GM12872 (cell line): ENCODE measurements around the gene MACROD1.
A peak's percentile ranks its signal among the peaks of the same experiment; 100 is the strongest.

Source experiments
- TF ChIP-seq, protein P1 (sequence below): IDR thresholded peaks from 3 replicates; pipeline ENCODE4 v1.5.1; 2011; ENCODE audit warnings: low read depth, mild to moderate bottlenecking, low read length, moderate library complexity; ENCODE audit not compliant: insufficient read depth

MACROD1 gene

DNA sequence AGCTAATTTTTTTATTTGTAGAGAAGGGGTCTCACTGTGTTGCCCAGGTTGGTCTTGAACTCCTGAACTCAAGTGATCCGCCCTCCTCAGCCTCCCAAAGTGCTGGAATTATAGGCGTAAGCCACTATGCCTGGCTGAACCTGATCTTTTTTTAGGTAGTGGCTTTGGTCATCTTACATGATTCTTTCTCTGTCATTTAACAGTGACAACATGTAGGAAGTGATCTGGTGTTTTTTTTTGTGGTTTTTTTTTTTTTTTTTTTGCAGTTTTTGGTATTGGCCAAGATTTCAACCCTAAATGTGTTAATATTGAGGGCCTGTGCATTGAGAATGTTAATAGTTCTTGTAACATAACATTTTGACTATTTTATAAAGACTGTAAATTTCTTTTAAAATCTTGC, 32.6 kb upstream of the MACROD1 start:
- TF ChIP-seq, protein P1, sequence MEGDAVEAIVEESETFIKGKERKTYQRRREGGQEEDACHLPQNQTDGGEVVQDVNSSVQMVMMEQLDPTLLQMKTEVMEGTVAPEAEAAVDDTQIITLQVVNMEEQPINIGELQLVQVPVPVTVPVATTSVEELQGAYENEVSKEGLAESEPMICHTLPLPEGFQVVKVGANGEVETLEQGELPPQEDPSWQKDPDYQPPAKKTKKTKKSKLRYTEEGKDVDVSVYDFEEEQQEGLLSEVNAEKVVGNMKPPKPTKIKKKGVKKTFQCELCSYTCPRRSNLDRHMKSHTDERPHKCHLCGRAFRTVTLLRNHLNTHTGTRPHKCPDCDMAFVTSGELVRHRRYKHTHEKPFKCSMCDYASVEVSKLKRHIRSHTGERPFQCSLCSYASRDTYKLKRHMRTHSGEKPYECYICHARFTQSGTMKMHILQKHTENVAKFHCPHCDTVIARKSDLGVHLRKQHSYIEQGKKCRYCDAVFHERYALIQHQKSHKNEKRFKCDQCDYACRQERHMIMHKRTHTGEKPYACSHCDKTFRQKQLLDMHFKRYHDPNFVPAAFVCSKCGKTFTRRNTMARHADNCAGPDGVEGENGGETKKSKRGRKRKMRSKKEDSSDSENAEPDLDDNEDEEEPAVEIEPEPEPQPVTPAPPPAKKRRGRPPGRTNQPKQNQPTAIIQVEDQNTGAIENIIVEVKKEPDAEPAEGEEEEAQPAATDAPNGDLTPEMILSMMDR, result no peak

DNA sequence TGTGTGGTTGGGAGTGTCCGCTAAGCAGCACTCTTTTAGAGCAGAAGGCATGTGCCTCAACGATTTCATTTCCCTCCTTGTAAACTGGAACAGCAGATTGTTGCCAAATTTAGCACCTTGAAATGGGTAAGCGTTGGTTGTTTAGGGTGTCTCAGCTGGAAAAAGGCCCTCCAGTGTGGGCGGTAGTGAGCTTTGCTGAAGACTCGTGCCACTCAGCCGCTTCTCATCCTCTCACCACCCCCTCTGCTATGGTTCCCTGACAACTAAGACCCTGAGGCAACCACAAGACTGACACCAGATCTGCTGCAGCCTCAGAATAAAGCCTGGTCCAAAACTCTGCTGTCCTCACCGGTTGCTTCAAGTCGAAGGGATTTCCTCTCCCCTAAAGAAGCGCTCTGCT, 30.7 kb upstream of the MACROD1 start:
- TF ChIP-seq, protein P1, result no peak

DNA sequence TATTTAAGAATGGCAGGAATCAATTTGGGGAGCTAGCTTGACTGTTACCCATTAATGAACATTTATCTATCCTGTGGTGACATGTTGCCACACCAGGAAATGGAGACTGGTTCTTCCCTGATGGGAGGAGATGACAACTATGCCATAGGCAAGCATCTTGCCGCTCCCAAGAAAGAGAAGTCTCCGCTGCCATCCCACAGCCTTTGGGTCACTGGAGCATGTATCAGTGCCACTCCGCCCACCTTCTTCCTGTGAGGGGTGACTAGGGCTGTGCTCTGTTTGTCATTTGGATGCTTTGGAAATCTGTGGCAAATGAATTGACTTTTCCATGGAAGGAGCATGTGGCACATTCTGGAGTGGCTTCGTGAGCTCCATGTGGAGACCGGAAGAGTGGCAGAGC, 26.5 kb upstream of the MACROD1 start:
- TF ChIP-seq, protein P1, result no peak

DNA sequence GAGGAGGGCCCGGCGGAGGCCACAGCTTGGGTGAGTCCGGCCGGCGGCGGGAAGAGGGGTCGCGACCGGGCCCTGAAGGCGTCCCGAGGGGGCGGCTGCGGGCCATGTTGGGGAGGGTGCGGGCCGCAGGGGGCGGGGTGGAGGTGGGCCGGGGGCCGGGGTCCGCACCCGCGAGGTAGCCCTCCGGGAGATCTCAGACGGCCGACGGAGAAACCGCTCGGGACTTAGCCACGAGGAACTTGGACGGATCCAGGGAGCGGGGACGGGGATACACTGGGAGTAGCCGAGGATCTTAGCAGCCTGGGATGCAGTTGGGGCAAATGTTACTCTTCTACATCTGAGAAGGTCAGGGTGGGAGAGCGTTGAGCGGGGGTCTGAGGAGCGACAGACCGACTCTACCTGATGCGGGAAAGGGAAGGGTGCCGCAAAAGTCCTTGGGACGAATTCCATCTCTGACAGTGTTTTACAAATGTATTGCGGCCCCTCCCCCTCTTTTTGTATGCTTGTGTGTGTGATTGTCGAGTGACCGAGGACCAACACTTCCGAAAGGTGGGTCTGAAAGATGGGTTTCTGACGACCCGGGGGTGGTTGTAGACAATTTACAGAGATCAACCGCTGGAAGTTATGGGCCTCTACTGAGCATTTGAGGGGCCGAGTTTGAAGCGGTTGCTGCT, 20.7 kb upstream of the MACROD1 start:
- TF ChIP-seq, protein P1, result no peak

DNA sequence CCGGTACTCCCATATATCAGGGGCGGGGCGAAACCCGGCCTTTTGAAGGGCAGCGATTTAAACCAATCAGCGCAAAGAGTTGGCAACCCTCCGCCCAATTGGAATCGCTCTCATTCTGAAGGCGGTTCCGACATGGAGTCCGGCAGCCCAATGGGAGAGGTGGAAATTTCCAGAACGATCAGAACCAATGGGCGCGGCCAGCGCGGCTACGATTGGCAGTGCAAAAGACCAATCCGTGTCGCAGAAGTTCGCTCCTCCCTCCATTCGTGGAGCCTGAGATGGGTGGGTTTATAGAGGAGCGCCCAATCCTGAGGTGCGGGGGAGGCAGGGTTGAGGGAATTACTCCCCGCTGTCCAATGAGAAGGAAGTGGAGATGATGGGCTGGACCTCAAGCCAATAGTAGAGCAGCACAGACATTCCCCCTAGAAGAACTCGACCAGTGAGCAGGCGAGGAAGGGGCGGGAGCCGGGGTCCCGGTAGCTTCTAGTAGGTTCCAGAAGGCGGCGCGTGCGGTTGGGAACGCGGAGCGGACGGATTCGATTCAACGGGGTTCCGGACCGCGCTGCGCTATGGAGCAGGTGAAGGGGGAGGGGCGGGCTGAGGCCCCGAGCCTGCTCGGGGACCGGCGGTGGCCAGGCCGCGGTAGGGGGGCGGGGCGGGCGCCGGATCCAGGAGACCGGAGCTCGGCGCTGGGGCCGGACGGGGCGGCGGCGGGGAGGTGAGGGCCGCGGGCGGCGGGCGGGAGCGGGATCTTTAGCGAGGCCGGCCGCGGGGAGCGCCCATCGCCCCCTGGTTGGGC, 20.0 kb upstream of the MACROD1 start, which contains the start of gene STIP1:
STIP1 (plus strand) TSS at position 479 of the 799 bp plus-strand sequence; CDS start at position 570, 91 bp downstream.
- TF ChIP-seq, protein P1, result peak; percentile 38; the same call in 2 of the 3 replicates

DNA sequence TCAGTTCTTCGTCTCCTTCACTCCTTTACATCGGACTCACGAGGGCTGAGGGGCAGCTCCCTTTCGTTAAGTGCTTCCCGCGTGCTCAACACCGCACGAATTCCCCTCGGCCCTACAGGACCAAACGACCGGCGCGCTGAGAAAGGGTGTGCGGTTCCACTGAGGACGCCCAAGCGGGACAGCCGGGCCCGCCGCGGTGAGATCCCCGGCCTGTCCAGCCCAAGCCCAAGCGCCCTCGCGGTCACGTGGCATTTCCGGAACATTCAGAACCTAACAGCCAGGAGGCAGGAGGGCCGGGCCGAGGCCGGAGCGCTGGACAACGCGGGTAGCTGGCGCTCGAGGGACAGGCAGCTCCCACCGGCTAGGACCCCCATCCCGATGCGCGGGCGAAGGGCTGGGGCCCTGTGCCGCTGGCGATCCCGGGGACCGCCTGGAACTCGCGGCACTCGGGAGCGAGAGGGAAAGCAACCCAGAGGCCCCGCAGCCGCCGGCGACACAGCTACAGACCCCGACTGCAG, 19.3 kb upstream of the MACROD1 start:
- TF ChIP-seq, protein P1, result 0 out of 3 replicates have a peak, but pooled peaks have one; percentile 10

DNA sequence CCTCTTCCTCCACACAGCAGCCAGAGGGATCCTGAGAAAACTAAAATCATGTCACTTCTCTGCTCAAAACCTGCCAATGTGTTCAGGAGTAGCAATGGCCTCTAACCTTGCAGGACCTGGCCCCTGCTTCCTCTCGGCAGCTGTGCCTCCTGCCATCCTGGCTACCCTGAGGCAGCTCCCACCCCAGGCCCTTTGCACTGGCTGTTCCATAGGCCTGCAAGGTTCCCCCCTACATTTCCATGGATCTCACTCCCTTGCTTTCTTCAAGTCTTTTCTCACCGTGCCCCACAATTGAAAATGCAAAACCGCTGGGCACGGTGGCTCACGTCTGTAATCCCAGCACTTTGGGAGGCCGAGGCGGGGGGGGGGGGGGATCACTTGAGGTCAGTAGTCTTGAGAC, 18.0 kb upstream of the MACROD1 start:
- TF ChIP-seq, protein P1, result no peak
